Measurements from ENCODE around the gene SLC6A15. TPM values are rescaled to one million over a fixed set of nuclear protein-coding genes. Genes with fewer than 3 reads are reported as not detected.
A peak's percentile ranks its signal among the peaks of the same experiment; 100 is the strongest.

Gene SLC6A15

GRCh38 chr12:84822525-84822924 is 90.1 kb downstream of the SLC6A15 start:
- Histone ChIP-seq H3K27me3 (ENCODE audit: control insufficient read depth, insufficient read depth, low read length) (no peaks in the 10 kb centered on the region), H3K4me2 (ENCODE audit: low read length) (peak overlapping the region; percentile 58), H3K4me3 (ENCODE audit: low read length) (peak overlapping the region; percentile 20), H3K9ac (ENCODE audit: low read depth, low read length) (no peak overlapping the region), H3K36me3 (ENCODE audit: insufficient read depth, low read length) (no peaks in the 10 kb centered on the region), H3K9me3 (replicated peaks; ENCODE audit: low read length) (no peaks in the 10 kb centered on the region), H3K4me1 (ENCODE audit: control insufficient read depth, insufficient read depth, low read length) (peaks cover 20% of the 10 kb centered on the region)

- Histone ChIP-seq H3K4me1 (ENCODE audit: control insufficient read depth, insufficient read depth, low read length) (peaks cover 24% of the 10 kb centered on the region), H3K4me3 (ENCODE audit: low read length) (no peak overlapping the region), H3K9ac (ENCODE audit: low read depth, low read length) (no peak overlapping the region), H3K27me3 (ENCODE audit: control insufficient read depth, insufficient read depth, low read length) (no peaks in the 10 kb centered on the region), H3K36me3 (ENCODE audit: insufficient read depth, low read length) (no peaks in the 10 kb centered on the region), H3K9me3 (replicated peaks; ENCODE audit: low read length) (no peaks in the 10 kb centered on the region), H3K4me2 (ENCODE audit: low read length) (no peak overlapping the region)
These were observed 95.5 kb downstream of the SLC6A15 start for GRCh38 chr12:84816916-84817695.

GRCh38 chr12:84814664-84815245 is 97.8 kb downstream of the SLC6A15 start:
- H3K4me3 ChIP-seq (ENCODE audit: low read length), result no peak overlapping the region
- H3K27me3 ChIP-seq (ENCODE audit: control insufficient read depth, insufficient read depth, low read length), result no peaks in the 10 kb centered on the region
- H3K36me3 ChIP-seq (ENCODE audit: insufficient read depth, low read length), result no peaks in the 10 kb centered on the region
- H3K4me1 ChIP-seq (ENCODE audit: control insufficient read depth, insufficient read depth, low read length), result peaks cover 21% of the 10 kb centered on the region
- no peak overlapping the region for H3K4me2 ChIP-seq (ENCODE audit: low read length)
- H3K9ac ChIP-seq (ENCODE audit: low read depth, low read length), result no peak overlapping the region
- H3K9me3 ChIP-seq (replicated peaks; ENCODE audit: low read length), result no peaks in the 10 kb centered on the region

- no peaks in the 10 kb centered on the region for H3K36me3 ChIP-seq (ENCODE audit: insufficient read depth, low read length)
- H3K4me3 ChIP-seq (ENCODE audit: low read length), result no peak overlapping the region
- H3K9ac ChIP-seq (ENCODE audit: low read depth, low read length), result no peak overlapping the region
- no peak overlapping the region for H3K4me2 ChIP-seq (ENCODE audit: low read length)
- no peaks in the 10 kb centered on the region for H3K9me3 ChIP-seq (replicated peaks; ENCODE audit: low read length)
- peaks cover 19% of the 10 kb centered on the region for H3K4me1 ChIP-seq (ENCODE audit: control insufficient read depth, insufficient read depth, low read length)
- H3K27me3 ChIP-seq (ENCODE audit: control insufficient read depth, insufficient read depth, low read length), result no peaks in the 10 kb centered on the region
These were observed 98.6 kb downstream of the SLC6A15 start for GRCh38 chr12:84813780-84814663.

DNA sequence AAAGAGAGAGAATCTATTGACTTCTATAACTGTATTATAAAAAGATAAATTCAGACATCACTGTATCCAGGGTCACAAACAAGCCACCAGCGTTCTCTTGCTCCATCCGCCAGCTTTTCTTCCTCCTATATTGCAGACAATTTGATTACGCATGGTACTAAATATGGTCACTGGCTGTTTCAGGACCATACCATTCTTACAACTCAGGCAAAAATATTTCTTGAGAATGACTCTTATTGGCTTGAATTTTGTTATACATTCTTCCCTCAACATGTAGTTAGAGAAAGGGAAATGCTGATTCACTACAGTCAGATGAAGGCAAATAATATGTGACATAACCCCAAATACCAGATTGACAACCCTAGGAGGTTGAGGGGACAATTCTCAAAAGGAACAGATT is 101.3 kb downstream of the SLC6A15 start:
- Histone ChIP-seq H3K4me3 (ENCODE audit: low read length) (no peak overlapping the region), H3K27me3 (ENCODE audit: control insufficient read depth, insufficient read depth, low read length) (no peaks in the 10 kb centered on the region), H3K36me3 (ENCODE audit: insufficient read depth, low read length) (no peaks in the 10 kb centered on the region), H3K4me2 (ENCODE audit: low read length) (no peak overlapping the region), H3K9me3 (replicated peaks; ENCODE audit: low read length) (no peaks in the 10 kb centered on the region), H3K9ac (ENCODE audit: low read depth, low read length) (no peak overlapping the region), H3K4me1 (ENCODE audit: control insufficient read depth, insufficient read depth, low read length) (peaks cover 15% of the 10 kb centered on the region)

GRCh38 chr12:84810611-84811010 is 102.0 kb downstream of the SLC6A15 start:
- Histone ChIP-seq H3K9ac (ENCODE audit: low read depth, low read length) (no peak overlapping the region), H3K4me2 (ENCODE audit: low read length) (no peak overlapping the region), H3K9me3 (replicated peaks; ENCODE audit: low read length) (no peaks in the 10 kb centered on the region), H3K36me3 (ENCODE audit: insufficient read depth, low read length) (no peaks in the 10 kb centered on the region), H3K27me3 (ENCODE audit: control insufficient read depth, insufficient read depth, low read length) (no peaks in the 10 kb centered on the region), H3K4me3 (ENCODE audit: low read length) (no peak overlapping the region), H3K4me1 (ENCODE audit: control insufficient read depth, insufficient read depth, low read length) (peaks cover 15% of the 10 kb centered on the region)

Small RNAs within 50 kb of the gene (small RNA-seq; reads per million reads assigned to genes)
- gene AC128657.1, result not detected

Data from skeletal muscle satellite cell (primary cell).